K562 (cell line): ENCODE results near the gene COQ5.

Experiments used
- CBX2 ChIP-seq: fragments of 200-600 bp; sonication (generic); IDR thresholded peaks from one replicate; pipeline ENCODE4 v1.6.1; 2012; ENCODE audit warnings: mild to moderate bottlenecking, low read length, inconsistent platforms; ENCODE audit not compliant: insufficient read depth, poor library complexity, severe bottlenecking
- CREB1 ChIP-seq, 2 experiments: sonication (generic) in 1 of 2; formaldehyde crosslinking in 1 of 2; IDR thresholded peaks; 2 replicates each; pipeline versions ENCODE4 v1.6.1 to v1.8.0; 2012 to 2022; ENCODE audit warnings: inconsistent platforms in 1 of 2, mild to moderate bottlenecking in 1 of 2, missing genetic modification reagents in 1 of 2, moderate library complexity in 1 of 2
- MIER1 ChIP-seq: fragments of 450-650 bp; IDR thresholded peaks from 2 replicates; pipeline ENCODE4 v1.6.1; 2016; ENCODE audit warnings: antibody characterized with exemption, mild to moderate bottlenecking, low read depth
- NFIC ChIP-seq: fragments of 450-650 bp; IDR thresholded peaks from 2 replicates; pipeline ENCODE4 v1.6.1; 2017; ENCODE audit warnings: mild to moderate bottlenecking, inconsistent platforms
- POLR2AphosphoS5 ChIP-seq: IDR thresholded peaks from 2 replicates; pipeline ENCODE4 v1.6.1; 2011; ENCODE audit warnings: mild to moderate bottlenecking, low read depth, low read length, moderate library complexity; ENCODE audit not compliant: control insufficient read depth, insufficient read depth
- RFX5 ChIP-seq: IDR thresholded peaks from 2 replicates; pipeline ENCODE4 v1.6.1; 2011; ENCODE audit warnings: low read depth, mild to moderate bottlenecking, improper control_type of control experiment, low read length
- TF ChIP-seq, protein P1 (sequence below): IDR thresholded peaks from 3 replicates; pipeline ENCODE4 v1.6.1; 2011; ENCODE audit warnings: borderline replicate concordance, mild to moderate bottlenecking, moderate library complexity; ENCODE audit not compliant: insufficient read length; ENCODE audit errors: extremely low read depth

DNA sequence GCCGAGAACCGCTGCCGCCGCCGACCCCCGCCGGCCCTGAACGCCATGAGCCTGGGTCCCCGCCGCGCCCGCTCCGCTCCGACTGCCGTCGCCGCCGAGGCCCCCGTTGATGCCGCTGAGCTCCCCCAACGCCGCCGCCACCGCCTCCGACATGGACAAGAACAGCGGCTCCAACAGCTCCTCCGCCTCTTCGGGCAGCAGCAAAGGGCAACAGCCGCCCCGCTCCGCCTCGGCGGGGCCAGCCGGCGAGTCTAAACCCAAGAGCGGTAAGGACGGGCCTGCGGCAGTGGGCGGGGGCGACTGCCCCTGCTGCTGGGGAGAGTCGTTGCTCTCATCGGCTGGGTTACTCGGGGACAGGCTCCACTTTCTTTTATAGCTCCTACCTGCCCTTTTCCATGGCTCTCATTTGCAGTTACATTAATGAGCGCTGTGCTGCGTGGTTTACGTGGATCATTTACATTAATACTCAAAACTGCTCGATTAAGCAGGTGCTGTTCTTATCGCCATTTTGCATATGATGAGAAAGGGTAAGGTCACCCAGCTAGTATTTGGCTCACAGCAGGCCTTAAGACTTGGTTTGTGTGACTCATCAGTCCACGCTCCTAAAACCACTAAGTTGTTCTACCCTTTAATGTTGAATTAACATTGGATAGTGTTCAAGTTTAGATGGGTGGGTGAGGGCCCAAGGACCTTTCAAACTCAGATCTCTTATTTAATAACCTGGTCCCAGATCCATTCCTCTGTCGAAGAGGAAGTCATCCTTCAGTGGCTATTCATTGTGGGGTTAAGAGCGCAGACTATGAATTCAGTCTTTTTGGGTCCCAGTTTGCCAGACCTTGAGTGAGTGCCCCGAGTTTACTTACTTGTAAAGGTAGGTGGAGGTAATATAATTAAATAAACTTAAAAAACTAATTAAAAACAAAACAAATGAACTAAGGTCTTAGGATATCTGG is 6.0 kb upstream of the COQ5 start:
- TF ChIP-seq NFIC (no peak; the same call in none of the 2 replicates), POLR2AphosphoS5 (peak; percentile 61; the same call in 1 of the 2 replicates), CBX2 (no peak), MIER1 (no peak), CREB1 (IDR thresholded peaks at IDR 0.05) (no peak), CREB1 (CRISPR knock-in tag; IDR thresholded peaks at IDR 0.05) (0 out of 2 replicates have a peak, but pooled peaks have one; percentile 14), RFX5 (no peak)
- TF ChIP-seq, protein P1, sequence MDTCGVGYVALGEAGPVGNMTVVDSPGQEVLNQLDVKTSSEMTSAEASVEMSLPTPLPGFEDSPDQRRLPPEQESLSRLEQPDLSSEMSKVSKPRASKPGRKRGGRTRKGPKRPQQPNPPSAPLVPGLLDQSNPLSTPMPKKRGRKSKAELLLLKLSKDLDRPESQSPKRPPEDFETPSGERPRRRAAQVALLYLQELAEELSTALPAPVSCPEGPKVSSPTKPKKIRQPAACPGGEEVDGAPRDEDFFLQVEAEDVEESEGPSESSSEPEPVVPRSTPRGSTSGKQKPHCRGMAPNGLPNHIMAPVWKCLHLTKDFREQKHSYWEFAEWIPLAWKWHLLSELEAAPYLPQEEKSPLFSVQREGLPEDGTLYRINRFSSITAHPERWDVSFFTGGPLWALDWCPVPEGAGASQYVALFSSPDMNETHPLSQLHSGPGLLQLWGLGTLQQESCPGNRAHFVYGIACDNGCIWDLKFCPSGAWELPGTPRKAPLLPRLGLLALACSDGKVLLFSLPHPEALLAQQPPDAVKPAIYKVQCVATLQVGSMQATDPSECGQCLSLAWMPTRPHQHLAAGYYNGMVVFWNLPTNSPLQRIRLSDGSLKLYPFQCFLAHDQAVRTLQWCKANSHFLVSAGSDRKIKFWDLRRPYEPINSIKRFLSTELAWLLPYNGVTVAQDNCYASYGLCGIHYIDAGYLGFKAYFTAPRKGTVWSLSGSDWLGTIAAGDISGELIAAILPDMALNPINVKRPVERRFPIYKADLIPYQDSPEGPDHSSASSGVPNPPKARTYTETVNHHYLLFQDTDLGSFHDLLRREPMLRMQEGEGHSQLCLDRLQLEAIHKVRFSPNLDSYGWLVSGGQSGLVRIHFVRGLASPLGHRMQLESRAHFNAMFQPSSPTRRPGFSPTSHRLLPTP, result no peak
